ENCODE measurements around the gene CREBBP.

DNA sequence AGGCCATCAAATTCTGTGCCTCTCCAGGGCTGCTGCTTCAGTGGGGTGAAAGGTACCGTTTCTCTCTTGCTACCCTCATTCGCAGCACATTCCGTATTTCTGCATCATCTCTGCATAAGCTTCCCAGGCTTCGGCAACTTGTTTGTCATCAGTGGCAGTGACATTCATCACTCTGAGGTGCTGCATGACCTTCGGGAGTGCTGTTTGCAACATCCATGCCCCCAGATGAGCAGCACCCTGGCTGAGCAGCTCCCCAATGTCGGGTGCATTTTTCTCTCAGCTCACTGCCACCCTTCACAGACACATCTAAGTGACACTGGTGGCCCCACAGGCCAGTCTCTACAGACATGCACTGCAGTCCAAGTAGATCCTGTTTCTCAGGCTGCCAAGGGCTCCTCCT is 3.8 kb downstream of the CREBBP start:
- no peak for TF ChIP-seq POLR2A (IDR thresholded peaks at IDR 0.05)
- TF ChIP-seq, protein P1, sequence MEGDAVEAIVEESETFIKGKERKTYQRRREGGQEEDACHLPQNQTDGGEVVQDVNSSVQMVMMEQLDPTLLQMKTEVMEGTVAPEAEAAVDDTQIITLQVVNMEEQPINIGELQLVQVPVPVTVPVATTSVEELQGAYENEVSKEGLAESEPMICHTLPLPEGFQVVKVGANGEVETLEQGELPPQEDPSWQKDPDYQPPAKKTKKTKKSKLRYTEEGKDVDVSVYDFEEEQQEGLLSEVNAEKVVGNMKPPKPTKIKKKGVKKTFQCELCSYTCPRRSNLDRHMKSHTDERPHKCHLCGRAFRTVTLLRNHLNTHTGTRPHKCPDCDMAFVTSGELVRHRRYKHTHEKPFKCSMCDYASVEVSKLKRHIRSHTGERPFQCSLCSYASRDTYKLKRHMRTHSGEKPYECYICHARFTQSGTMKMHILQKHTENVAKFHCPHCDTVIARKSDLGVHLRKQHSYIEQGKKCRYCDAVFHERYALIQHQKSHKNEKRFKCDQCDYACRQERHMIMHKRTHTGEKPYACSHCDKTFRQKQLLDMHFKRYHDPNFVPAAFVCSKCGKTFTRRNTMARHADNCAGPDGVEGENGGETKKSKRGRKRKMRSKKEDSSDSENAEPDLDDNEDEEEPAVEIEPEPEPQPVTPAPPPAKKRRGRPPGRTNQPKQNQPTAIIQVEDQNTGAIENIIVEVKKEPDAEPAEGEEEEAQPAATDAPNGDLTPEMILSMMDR (IDR thresholded peaks at IDR 0.05), result no peak
